GM23248 (cell line): Measurements from ENCODE around the gene JUND.

Experiments used
- EZH2 ChIP-seq: fragments of 200-600 bp; sonication (generic); IDR thresholded peaks from 2 replicates; pipeline ENCODE4 v1.6.1; 2018; ENCODE audit warnings: antibody characterized with exemption, mild to moderate bottlenecking; ENCODE audit not compliant: insufficient read depth, poor library complexity, severe bottlenecking
- EZH2phosphoT487 ChIP-seq: fragments of 200-600 bp; sonication (generic); IDR thresholded peaks from 2 replicates; pipeline ENCODE4 v1.6.1; 2018; ENCODE audit warnings: antibody characterized with exemption, moderate library complexity, mild to moderate bottlenecking, low read depth; ENCODE audit not compliant: insufficient read depth

DNA sequence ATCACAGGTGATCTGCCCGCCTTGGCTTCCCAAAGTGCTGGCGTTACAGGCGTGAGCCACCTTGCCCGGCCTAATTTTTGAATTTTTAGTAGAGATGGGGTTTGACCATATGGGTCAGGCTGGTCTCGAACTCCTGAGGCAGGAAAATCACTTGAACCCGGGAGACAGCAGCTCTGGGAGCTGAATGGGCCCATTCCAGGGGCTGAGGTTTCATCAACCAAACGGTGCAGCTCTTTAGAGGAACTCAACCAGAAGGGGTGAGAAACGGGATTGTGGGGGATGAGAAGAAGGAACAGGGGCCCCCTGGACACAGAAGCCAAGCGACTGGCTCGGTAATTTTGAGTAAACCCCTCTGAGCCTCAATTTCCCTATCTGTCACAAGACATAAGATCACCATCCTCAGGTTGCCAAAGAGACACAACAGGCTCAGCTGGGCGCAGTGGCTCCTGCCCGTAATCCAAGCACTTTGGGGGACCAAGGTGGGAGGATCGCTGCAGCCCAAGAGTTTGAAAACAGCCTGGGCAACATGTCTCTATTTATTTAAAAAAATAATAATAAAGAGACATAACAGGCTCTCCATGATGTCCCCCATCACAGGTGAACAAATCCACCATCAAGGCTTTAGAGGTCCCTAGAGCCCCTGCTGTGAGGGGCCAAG, 7.7 kb downstream of the JUND start:
- TF ChIP-seq EZH2 (no peak), EZH2phosphoT487 (no peak)
